SJCRH30 (cell line): Measurements from ENCODE around the gene CASP12. TPM values are rescaled to one million over a fixed set of nuclear protein-coding genes. Genes with fewer than 3 reads are reported as not detected.

ENCODE experiments used
- DNase-seq, 2 experiments: peaks; one replicate each; pipeline ENCODE4 v3.0.0-alpha.2; 2015 to 2020
- H3K27ac ChIP-seq: fragments of 250-450 bp; sonication (Bioruptor Pico); 2 replicates; pipeline ENCODE4 v1.5.1; 2020; ENCODE audit warnings: mild to moderate bottlenecking, moderate library complexity
- H3K27me3 ChIP-seq: fragments of 250-450 bp; sonication (Bioruptor Pico); 2 replicates; pipeline ENCODE4 v1.5.1; 2020; ENCODE audit warnings: mild to moderate bottlenecking, moderate library complexity
- H3K36me3 ChIP-seq: fragments of 250-450 bp; sonication (Bioruptor Pico); 2 replicates; pipeline ENCODE4 v1.5.1; 2020; ENCODE audit warnings: mild to moderate bottlenecking, moderate library complexity
- H3K4me1 ChIP-seq: fragments of 250-450 bp; sonication (Bioruptor Pico); 2 replicates; pipeline ENCODE4 v1.5.1; 2020; ENCODE audit warnings: mild to moderate bottlenecking, moderate library complexity
- H3K4me3 ChIP-seq: fragments of 250-450 bp; sonication (Bioruptor Pico); 2 replicates; pipeline ENCODE4 v1.5.1; 2020; ENCODE audit warnings: mild to moderate bottlenecking, moderate library complexity
- H3K9me3 ChIP-seq: fragments of 250-450 bp; sonication (Bioruptor Pico); replicated peaks from 2 replicates; pipeline ENCODE4 v1.5.1; 2020; ENCODE audit warnings: mild to moderate bottlenecking, moderate library complexity
- total RNA-seq: library from RNA; depleted of rRNA; stranded (reverse); fragments of >200 nt; shearing (Covaris generic); gene quantifications from 2 replicates; pipeline ENCODE4 v1.2.3, GENCODE V29; 2014

The CASP12 gene
- total RNA-seq, 1 experiment from 2014 or later: not detected

DNA sequence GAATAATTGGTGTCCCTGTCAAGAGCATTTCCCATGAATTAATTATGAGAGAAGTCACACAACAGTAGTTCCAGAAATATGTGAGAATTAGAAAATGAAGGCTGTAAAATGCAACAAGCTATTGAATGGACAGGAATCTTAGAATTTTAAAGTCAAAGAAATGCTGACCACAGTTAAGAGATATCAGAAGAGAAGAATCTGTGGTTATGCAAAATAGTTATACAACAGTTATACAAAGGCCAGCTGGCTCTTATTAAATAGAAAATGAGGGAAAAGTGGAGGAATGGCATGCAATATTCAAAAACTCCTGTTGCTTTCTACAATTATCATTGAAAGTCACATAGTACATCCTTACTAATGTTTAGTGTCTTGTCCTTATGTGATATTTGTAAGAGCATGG is 27.4 kb downstream of the CASP12 start:
- Histone ChIP-seq H3K27ac (no peak overlapping the region), H3K27me3 (no peaks in the 10 kb centered on the region), H3K9me3 (no peaks in the 10 kb centered on the region), H3K36me3 (no peaks in the 10 kb centered on the region), H3K4me3 (no peak overlapping the region), H3K4me1 (no peaks in the 10 kb centered on the region)
- DNase-seq: no peak

DNA sequence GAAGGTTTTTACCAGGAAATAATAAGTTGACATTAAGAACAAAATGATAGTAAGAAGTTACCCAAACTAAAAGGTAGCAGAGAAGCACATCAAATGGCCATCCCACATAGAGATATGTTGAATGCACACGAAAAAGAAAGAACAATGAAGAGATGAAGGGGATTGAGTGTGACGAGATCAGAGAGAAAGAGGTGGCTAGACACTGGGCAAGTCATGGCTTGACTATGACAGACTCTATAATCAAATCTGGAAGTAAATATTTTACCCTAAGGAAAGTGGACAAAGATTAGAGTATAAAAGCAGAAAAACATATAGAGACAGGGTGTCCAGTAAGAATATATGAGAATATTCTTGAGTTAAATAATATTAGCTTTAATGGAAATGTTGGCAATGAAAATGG is 31.4 kb downstream of the CASP12 start:
- no peak overlapping the region for H3K27ac ChIP-seq
- H3K36me3 ChIP-seq: no peaks in the 10 kb centered on the region
- no peak for DNase-seq
- no peaks in the 10 kb centered on the region for H3K9me3 ChIP-seq
- no peak overlapping the region for H3K4me3 ChIP-seq
- H3K4me1 ChIP-seq: no peaks in the 10 kb centered on the region
- H3K27me3 ChIP-seq: no peaks in the 10 kb centered on the region

DNA sequence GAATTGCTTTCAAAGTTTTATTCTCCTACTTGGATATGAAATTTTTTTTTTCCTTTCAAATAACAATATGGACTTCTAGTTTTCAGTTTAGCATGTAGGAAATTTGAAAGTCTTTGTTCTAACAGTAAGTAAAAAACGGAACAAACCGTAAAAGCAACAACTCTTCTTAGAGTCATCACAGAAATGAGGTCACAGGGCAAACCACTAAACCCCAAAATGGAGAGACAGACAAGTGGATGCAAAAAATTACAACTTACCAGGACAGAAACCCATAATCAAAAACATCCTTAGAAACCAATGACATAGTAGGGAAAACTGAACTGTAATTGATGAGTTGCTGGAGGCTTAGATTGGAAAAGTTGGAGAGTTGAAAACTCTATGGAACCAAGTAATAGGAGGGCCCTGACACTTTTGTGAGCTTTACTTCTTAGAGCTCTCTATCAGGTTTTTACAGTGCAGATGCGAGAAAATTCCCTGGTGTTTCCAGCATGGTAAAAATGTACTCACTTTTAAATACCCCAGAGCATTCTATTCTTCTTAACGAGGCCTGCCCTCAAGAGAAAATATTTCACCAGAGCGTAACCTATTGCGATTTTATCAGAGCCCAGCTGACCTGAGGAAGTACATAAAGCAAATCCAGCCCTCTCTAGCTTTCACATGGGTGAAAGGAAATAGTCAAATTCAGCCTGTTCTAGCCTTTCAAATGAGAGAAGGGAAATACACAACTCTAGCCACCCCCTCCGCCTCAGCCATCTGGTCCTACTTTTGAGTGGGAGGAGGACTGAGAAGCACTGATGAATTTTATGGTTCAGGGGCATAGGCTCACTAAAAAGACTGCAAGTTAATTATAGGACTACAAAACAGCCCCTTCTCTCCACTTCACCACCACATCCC is 39.1 kb downstream of the CASP12 start:
- no peak for DNase-seq
- H3K27me3 ChIP-seq: no peaks in the 10 kb centered on the region
- H3K27ac ChIP-seq: no peak overlapping the region
- no peaks in the 10 kb centered on the region for H3K4me1 ChIP-seq
- no peaks in the 10 kb centered on the region for H3K9me3 ChIP-seq
- no peaks in the 10 kb centered on the region for H3K36me3 ChIP-seq
- H3K4me3 ChIP-seq: no peak overlapping the region

DNA sequence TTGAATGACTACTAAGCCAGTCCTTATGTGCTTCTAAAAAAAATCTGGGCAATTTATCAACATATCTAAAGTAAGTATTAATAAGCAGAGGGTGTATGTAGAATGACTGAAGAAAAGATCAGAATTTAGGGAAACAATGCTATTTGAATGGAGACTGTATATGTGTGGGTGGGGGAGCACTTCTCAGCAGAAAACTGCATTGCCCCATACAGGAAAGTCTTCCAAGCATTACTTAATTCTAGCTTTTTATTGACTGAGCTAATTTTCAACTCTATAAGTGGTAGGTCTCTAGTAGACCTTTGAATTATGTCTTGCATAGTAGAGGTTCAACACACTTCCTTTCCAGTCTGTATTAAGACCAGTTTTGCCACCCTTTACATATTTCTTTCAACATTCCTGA is 41.7 kb downstream of the CASP12 start:
- H3K9me3 ChIP-seq: no peaks in the 10 kb centered on the region
- H3K4me3 ChIP-seq: no peak overlapping the region
- no peaks in the 10 kb centered on the region for H3K36me3 ChIP-seq
- no peak for DNase-seq
- no peaks in the 10 kb centered on the region for H3K4me1 ChIP-seq
- no peaks in the 10 kb centered on the region for H3K27me3 ChIP-seq
- H3K27ac ChIP-seq: no peak overlapping the region

- DNase-seq: no peak
- H3K27ac ChIP-seq: no peak overlapping the region
- no peak overlapping the region for H3K4me3 ChIP-seq
- H3K9me3 ChIP-seq: no peaks in the 10 kb centered on the region
- no peaks in the 10 kb centered on the region for H3K4me1 ChIP-seq
- H3K36me3 ChIP-seq: no peaks in the 10 kb centered on the region
- H3K27me3 ChIP-seq: no peaks in the 10 kb centered on the region
These were observed 42.3 kb downstream of the CASP12 start for GRCh38 chr11:104855965-104856364.

DNA sequence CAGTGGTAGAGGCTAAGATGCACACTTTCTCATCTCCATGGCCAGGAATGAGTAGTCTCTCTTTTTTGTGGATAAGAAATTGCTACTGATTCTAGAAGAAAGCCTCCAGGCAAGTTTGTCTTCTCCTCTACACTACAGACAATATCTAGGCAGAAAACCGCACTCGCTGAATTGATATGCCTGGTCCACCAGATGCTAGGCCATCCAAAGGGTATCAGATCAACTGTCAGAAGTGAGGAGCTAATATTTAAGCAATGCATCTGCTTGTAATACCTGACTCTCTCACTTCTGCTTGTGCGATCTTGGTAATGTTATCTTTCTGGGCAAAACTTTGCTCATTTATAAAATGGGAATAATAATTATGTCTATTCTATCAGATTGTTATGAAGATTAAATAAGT is 45.0 kb downstream of the CASP12 start:
- Histone ChIP-seq H3K9me3 (no peaks in the 10 kb centered on the region), H3K27me3 (no peaks in the 10 kb centered on the region), H3K36me3 (no peaks in the 10 kb centered on the region), H3K4me3 (no peak overlapping the region), H3K4me1 (no peaks in the 10 kb centered on the region), H3K27ac (no peak overlapping the region)
- DNase-seq: no peak

GRCh38 chr11:104852811-104853210 is 45.4 kb downstream of the CASP12 start:
- Histone ChIP-seq H3K27me3 (no peaks in the 10 kb centered on the region), H3K36me3 (no peaks in the 10 kb centered on the region), H3K4me1 (no peaks in the 10 kb centered on the region), H3K27ac (no peak overlapping the region), H3K4me3 (no peak overlapping the region), H3K9me3 (no peaks in the 10 kb centered on the region)
- no peak for DNase-seq

- no peaks in the 10 kb centered on the region for H3K9me3 ChIP-seq
- H3K4me3 ChIP-seq: no peak overlapping the region
- H3K27me3 ChIP-seq: no peaks in the 10 kb centered on the region
- H3K36me3 ChIP-seq: no peaks in the 10 kb centered on the region
- no peak overlapping the region for H3K27ac ChIP-seq
- DNase-seq: no peak
- H3K4me1 ChIP-seq: no peaks in the 10 kb centered on the region
These were observed 52.0 kb downstream of the CASP12 start for GRCh38 chr11:104846216-104846615.

- no peaks in the 10 kb centered on the region for H3K4me1 ChIP-seq
- no peak for DNase-seq
- no peak overlapping the region for H3K4me3 ChIP-seq
- H3K27me3 ChIP-seq: no peaks in the 10 kb centered on the region
- H3K27ac ChIP-seq: no peak overlapping the region
- H3K36me3 ChIP-seq: no peaks in the 10 kb centered on the region
- H3K9me3 ChIP-seq: no peaks in the 10 kb centered on the region
These were observed 53.8 kb downstream of the CASP12 start for GRCh38 chr11:104844451-104844850.

DNA sequence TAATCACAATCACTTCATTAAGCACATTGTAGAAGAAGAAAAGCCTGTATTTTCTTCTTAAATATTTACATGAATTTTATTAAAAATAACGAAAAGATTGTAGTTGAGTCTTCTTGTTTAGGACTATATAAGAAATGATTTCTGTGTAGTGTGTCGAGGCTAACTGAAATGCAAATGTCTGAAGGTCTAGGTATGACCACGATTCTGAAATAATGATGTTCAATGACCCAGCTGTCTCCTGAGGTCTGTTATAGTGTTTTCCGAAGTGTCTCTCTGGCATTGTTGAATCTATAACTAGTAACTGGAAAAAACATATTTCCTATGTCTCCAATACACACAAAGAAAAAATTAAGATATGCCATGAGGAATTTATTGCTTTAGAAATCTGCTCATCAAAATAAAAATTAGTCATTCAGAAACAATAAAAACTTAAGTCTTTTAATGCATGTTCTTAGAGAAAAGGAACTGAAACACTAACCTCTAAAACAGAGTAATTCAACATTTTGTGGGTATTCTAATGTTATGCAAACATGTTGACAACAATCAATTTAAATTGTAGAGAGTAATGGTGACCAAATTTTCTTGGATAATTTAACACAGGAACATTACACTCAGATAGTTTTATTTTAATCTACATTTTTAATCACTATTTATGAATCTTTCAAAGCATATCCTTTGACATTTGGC is 55.0 kb downstream of the CASP12 start:
- Histone ChIP-seq H3K27ac (no peak overlapping the region), H3K27me3 (no peaks in the 10 kb centered on the region), H3K36me3 (no peaks in the 10 kb centered on the region), H3K4me1 (no peaks in the 10 kb centered on the region), H3K9me3 (no peaks in the 10 kb centered on the region), H3K4me3 (no peak overlapping the region)
- DNase-seq: no peak

DNA sequence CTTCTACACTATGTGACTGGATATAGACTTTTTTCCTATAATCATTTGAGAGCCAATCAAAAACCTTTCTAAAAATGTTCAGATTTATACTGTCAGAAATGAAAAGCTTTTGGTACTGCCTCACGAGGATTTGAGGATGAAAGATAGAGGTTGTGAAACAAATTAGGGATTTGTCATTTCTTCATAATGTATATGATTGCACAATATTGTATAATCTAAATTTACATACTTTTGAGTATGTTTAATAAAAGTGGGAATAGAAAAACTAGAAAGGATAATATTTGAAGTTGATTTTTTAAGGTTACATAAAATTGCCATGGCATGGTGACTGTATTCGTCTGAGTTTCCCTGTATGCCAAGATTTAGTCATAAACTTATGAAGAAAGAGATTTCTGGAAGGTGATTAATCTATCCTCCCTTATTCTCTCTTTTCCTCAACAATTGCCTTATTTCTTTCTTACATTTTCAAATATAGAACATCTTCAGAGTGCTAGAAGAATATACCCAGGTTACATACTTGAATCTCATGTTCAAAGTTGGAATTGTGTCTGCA is 56.2 kb downstream of the CASP12 start:
- H3K27me3 ChIP-seq: no peaks in the 10 kb centered on the region
- no peaks in the 10 kb centered on the region for H3K36me3 ChIP-seq
- H3K4me1 ChIP-seq: no peaks in the 10 kb centered on the region
- no peak overlapping the region for H3K4me3 ChIP-seq
- no peaks in the 10 kb centered on the region for H3K9me3 ChIP-seq
- no peak for DNase-seq
- H3K27ac ChIP-seq: no peak overlapping the region

DNA sequence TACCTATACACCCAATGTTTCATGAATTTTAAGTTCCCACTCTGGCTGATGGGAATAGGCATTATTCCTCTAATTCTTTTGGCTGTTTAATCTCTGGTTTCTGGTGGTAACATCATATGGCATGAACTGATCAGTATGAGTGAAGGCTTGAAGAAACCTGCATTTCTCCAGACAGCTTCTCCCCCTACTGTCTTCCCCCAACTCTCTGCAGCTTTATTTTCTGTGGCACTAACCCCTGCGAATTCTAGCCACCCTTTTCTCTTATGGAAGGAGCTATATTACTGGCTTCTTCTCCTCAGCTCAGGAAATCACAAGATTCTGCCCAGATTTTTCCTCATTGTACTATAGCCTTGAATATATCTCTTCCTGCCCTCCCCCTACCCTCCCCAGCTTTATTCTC is 57.1 kb downstream of the CASP12 start:
- no peak overlapping the region for H3K27ac ChIP-seq
- DNase-seq: no peak
- no peaks in the 10 kb centered on the region for H3K36me3 ChIP-seq
- H3K4me3 ChIP-seq: no peak overlapping the region
- H3K9me3 ChIP-seq: no peaks in the 10 kb centered on the region
- H3K4me1 ChIP-seq: no peaks in the 10 kb centered on the region
- H3K27me3 ChIP-seq: no peaks in the 10 kb centered on the region

DNA sequence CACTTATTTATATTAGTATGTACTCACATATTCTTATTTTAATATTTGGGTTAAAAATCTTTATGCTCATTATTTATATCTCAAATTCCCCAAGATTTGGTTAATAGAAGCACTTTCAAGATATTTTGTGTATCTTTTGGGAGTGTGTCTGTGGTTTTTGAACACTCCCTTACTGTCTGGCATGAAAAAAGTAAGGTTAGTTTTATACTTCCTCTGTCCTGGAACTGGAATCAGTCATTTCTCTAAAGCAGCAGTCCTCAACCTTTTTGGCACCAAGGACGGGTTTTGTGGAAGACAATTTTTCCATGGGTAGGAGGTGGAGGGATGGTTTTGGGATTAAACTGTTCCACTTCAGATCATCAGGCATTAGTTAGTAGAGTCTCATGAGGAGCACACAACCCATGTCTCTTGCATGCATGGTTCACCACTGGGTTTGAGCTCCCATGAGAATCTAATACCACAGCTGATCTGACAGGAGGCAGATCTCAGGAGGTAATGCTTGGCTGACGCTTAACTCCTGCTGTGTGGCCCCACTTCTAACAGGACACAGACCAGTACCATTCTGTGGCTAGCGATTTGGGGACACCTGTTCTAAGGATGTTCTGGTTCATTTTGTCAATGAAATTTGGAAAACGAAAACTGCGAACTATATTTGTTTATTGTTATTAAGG is 60.2 kb downstream of the CASP12 start:
- Histone ChIP-seq H3K36me3 (no peaks in the 10 kb centered on the region), H3K4me3 (no peak overlapping the region), H3K4me1 (no peaks in the 10 kb centered on the region), H3K27me3 (no peaks in the 10 kb centered on the region), H3K9me3 (no peaks in the 10 kb centered on the region), H3K27ac (no peak overlapping the region)
- DNase-seq: no peak

GRCh38 chr11:104836691-104837090 is 61.6 kb downstream of the CASP12 start:
- H3K4me1 ChIP-seq: no peaks in the 10 kb centered on the region
- no peaks in the 10 kb centered on the region for H3K36me3 ChIP-seq
- no peak overlapping the region for H3K4me3 ChIP-seq
- H3K27me3 ChIP-seq: no peaks in the 10 kb centered on the region
- H3K27ac ChIP-seq: no peak overlapping the region
- no peak for DNase-seq
- no peaks in the 10 kb centered on the region for H3K9me3 ChIP-seq
